Trophoblast cell (in vitro differentiated cells and primary cell): ENCODE measurements around the gene GAREM1.
"Not testable (repeated sequence)": the region's sequence is repeated elsewhere in the genome, so short reads cannot be mapped to it uniquely, and the experiment has no call there.

Source experiments
- DNase-seq, 2 donors: peaks; one replicate each; pipeline ENCODE4 v3.0.0-alpha.2; 2016
- H2AFZ ChIP-seq: 2 replicates; pipeline ENCODE4 v1.6.1; 2013; ENCODE audit warnings: low read length, moderate library complexity, mild to moderate bottlenecking; ENCODE audit not compliant: insufficient read depth, poor library complexity
- H2AK5ac ChIP-seq: 2 replicates; pipeline ENCODE4 v1.6.1; 2013; ENCODE audit warnings: mild to moderate bottlenecking, low read length
- H2BK120ac ChIP-seq: 2 replicates; pipeline ENCODE4 v1.6.1; 2013; ENCODE audit warnings: low read length, mild to moderate bottlenecking, moderate library complexity; ENCODE audit not compliant: insufficient read depth, poor library complexity
- H2BK12ac ChIP-seq: 2 replicates; pipeline ENCODE4 v1.6.1; 2013; ENCODE audit warnings: mild to moderate bottlenecking, low read length, moderate library complexity
- H2BK5ac ChIP-seq: 2 replicates; pipeline ENCODE4 v1.6.1; 2013; ENCODE audit warnings: low read length, low read depth, moderate library complexity, mild to moderate bottlenecking; ENCODE audit not compliant: poor library complexity
- H3K14ac ChIP-seq: 2 replicates; pipeline ENCODE4 v1.6.1; 2013; ENCODE audit warnings: mild to moderate bottlenecking, low read length
- H3K18ac ChIP-seq: 2 replicates; pipeline ENCODE4 v1.6.1; 2013; ENCODE audit warnings: mild to moderate bottlenecking, low read length
- H3K23ac ChIP-seq: 2 replicates; pipeline ENCODE4 v1.6.1; 2013; ENCODE audit warnings: low read length
- H3K27ac ChIP-seq: 2 replicates; pipeline ENCODE4 v1.5.1; 2013; ENCODE audit warnings: low read depth, mild to moderate bottlenecking, inconsistent platforms, low read length, moderate library complexity
- H3K27me3 ChIP-seq: 2 replicates; pipeline ENCODE4 v1.6.1; 2013; ENCODE audit warnings: inconsistent platforms, mild to moderate bottlenecking, low read length, moderate library complexity; ENCODE audit not compliant: insufficient read depth
- H3K36me3 ChIP-seq, 2 experiments: 1 replicate in 1 of 2; 2 replicates in 1 of 2; pipeline ENCODE4 v1.6.1; 2013; ENCODE audit warnings: low read length in 2 of 2, mild to moderate bottlenecking in 2 of 2, moderate library complexity in 1 of 2; ENCODE audit not compliant: insufficient read depth in 2 of 2, control insufficient read depth in 1 of 2
- H3K4ac ChIP-seq: 2 replicates; pipeline ENCODE4 v1.6.1; 2013; ENCODE audit warnings: low read depth, mild to moderate bottlenecking, low read length, moderate library complexity
- H3K4me1 ChIP-seq, 2 experiments: 1 replicate in 1 of 2; 2 replicates in 1 of 2; pipeline ENCODE4 v1.6.1; 2013; ENCODE audit warnings: low read length in 2 of 2, mild to moderate bottlenecking in 2 of 2, moderate library complexity in 1 of 2; ENCODE audit not compliant: insufficient read depth in 2 of 2, control insufficient read depth in 1 of 2
- H3K4me2 ChIP-seq: 2 replicates; pipeline ENCODE4 v1.6.1; 2013; ENCODE audit warnings: inconsistent platforms, mild to moderate bottlenecking, low read length, moderate library complexity
- H3K4me3 ChIP-seq: 2 replicates; pipeline ENCODE4 v1.5.1; 2013; ENCODE audit warnings: mild to moderate bottlenecking, low read depth, low read length, inconsistent platforms
- H3K79me1 ChIP-seq: one replicate; pipeline ENCODE4 v1.6.1; 2013; ENCODE audit warnings: low read length
- H3K79me2 ChIP-seq: 2 replicates; pipeline ENCODE4 v1.6.1; 2013; ENCODE audit warnings: low read length, mild to moderate bottlenecking; ENCODE audit not compliant: control insufficient read depth, insufficient read depth, poor library complexity
- H3K9ac ChIP-seq: 2 replicates; pipeline ENCODE4 v1.6.1; 2013; ENCODE audit warnings: mild to moderate bottlenecking, low read length
- H3K9me3 ChIP-seq: 2 replicates; pipeline ENCODE4 v1.6.1; 2013; ENCODE audit warnings: low read depth, mild to moderate bottlenecking, control low read depth, inconsistent platforms, low read length; ENCODE audit not compliant: insufficient read depth
- H4K12ac ChIP-seq: 2 replicates; pipeline ENCODE4 v1.6.1; 2013; ENCODE audit warnings: low read depth, mild to moderate bottlenecking, low read length, moderate library complexity
- H4K8ac ChIP-seq: 2 replicates; pipeline ENCODE4 v1.6.1; 2013; ENCODE audit warnings: low read depth, mild to moderate bottlenecking, low read length, moderate library complexity
- H4K91ac ChIP-seq: one replicate; pipeline ENCODE4 v1.6.1; 2013; ENCODE audit warnings: low read depth, mild to moderate bottlenecking, low read length, moderate library complexity
- WGBS: extraction: QIAGEN DNeasy Blood & Tissue Kit; methylation state at CpG from one replicate; pipeline ENCODE4 v1.1.7; 2013; ENCODE audit warnings: missing lambda C conversion rate; ENCODE audit not compliant: insufficient read length, insufficient coverage; ENCODE audit errors: extremely low coverage; 5-methylcytosine and 5-hydroxymethylcytosine counted together

The GAREM1 gene

GRCh38 chr18:32291623-32292022 is 179.1 kb downstream of the GAREM1 start:
- not testable (repeated sequence) for H3K36me3 ChIP-seq, H3K4me2 ChIP-seq

GRCh38 chr18:32290810-32291209 is 179.9 kb downstream of the GAREM1 start:
- no peak overlapping the region for H4K12ac ChIP-seq
- no peak overlapping the region for H3K27ac ChIP-seq
- no peak overlapping the region for H2AK5ac ChIP-seq

More at GRCh38 chr18:32291623-32292022, 179.1 kb downstream of the GAREM1 start:
- H4K91ac ChIP-seq, H3K4me1 ChIP-seq, H3K18ac ChIP-seq, H4K8ac ChIP-seq, H2AFZ ChIP-seq, H2BK120ac ChIP-seq, H3K4ac ChIP-seq, H3K27ac ChIP-seq, H3K27me3 ChIP-seq, H3K14ac ChIP-seq, H4K12ac ChIP-seq, H3K9ac ChIP-seq, H3K79me1 ChIP-seq, H2BK5ac ChIP-seq, H3K4me3 ChIP-seq, H2AK5ac ChIP-seq, H3K79me2 ChIP-seq, H2BK12ac ChIP-seq, H3K23ac ChIP-seq, DNase-seq, H3K9me3 ChIP-seq: not testable (repeated sequence)
- no CpG with 5 or more reads among the region's 3 CpGs for WGBS

GRCh38 chr18:32289483-32290075 is 181.1 kb downstream of the GAREM1 start:
- Histone ChIP-seq H2BK120ac (no peak overlapping the region), H3K79me1 (peaks cover 2% of the 10 kb centered on the region), H4K12ac (no peak overlapping the region), H3K36me3 (peaks cover 8 to 10% of the 10 kb centered on the region in 2 experiments), H3K27ac (no peak overlapping the region), H4K8ac (no peak overlapping the region), H2AFZ (no peak overlapping the region), H3K23ac (no peak overlapping the region), H3K4ac (no peak overlapping the region), H2BK5ac (no peak overlapping the region), H3K4me3 (no peak overlapping the region), H2AK5ac (no peak overlapping the region), H4K91ac (no peak overlapping the region), H3K4me2 (no peak overlapping the region), H3K9me3 (no peaks in the 10 kb centered on the region), H3K9ac (no peak overlapping the region), H3K18ac (no peak overlapping the region), H3K27me3 (no peaks in the 10 kb centered on the region), H2BK12ac (no peak overlapping the region), H3K79me2 (peaks cover 2% of the 10 kb centered on the region), H3K14ac (no peak overlapping the region), H3K4me1 (no peaks in the 10 kb centered on the region)
- peak; percentile 63 to 91 for DNase-seq
- WGBS = no CpG with 5 or more reads among the region's 1 CpG

More at GRCh38 chr18:32290810-32291209, 179.9 kb downstream of the GAREM1 start:
- H3K27me3 ChIP-seq = no peaks in the 10 kb centered on the region
- H2BK5ac ChIP-seq = no peak overlapping the region
- no peaks in the 10 kb centered on the region for H3K9me3 ChIP-seq
- H4K8ac ChIP-seq = no peak overlapping the region
- H3K79me1 ChIP-seq = no peaks in the 10 kb centered on the region
- no peaks in the 10 kb centered on the region for H3K4me1 ChIP-seq
- H2BK12ac ChIP-seq = no peak overlapping the region
- H3K4me3 ChIP-seq = no peak overlapping the region
- no peak overlapping the region for H3K9ac ChIP-seq
- H3K36me3 ChIP-seq = peaks cover 8 to 10% of the 10 kb centered on the region in 2 experiments
- H3K4ac ChIP-seq = no peak overlapping the region
- no peaks in the 10 kb centered on the region for H3K79me2 ChIP-seq
- no peak overlapping the region for H3K4me2 ChIP-seq
- H4K91ac ChIP-seq = no peak overlapping the region
- DNase-seq = no peak
- H3K23ac ChIP-seq = no peak overlapping the region
- no peak overlapping the region for H3K18ac ChIP-seq
- WGBS = no CpG with 5 or more reads among the region's 2 CpGs
- no peak overlapping the region for H2BK120ac ChIP-seq
- no peak overlapping the region for H2AFZ ChIP-seq
- no peak overlapping the region for H3K14ac ChIP-seq

- H3K23ac ChIP-seq = no peak overlapping the region
- no peak overlapping the region for H2AFZ ChIP-seq
- no peak overlapping the region for H2BK120ac ChIP-seq
- H3K4ac ChIP-seq = no peak overlapping the region
- H3K27ac ChIP-seq = no peak overlapping the region
- peaks cover 8 to 10% of the 10 kb centered on the region in 2 experiments for H3K36me3 ChIP-seq
- DNase-seq = no peak
- H3K14ac ChIP-seq = no peak overlapping the region
- no peak overlapping the region for H3K9ac ChIP-seq
- no CpG with 5 or more reads among the region's 9 CpGs for WGBS
- no peaks in the 10 kb centered on the region for H3K27me3 ChIP-seq
- H4K8ac ChIP-seq = no peak overlapping the region
- no peak overlapping the region for H2BK5ac ChIP-seq
- H3K18ac ChIP-seq = no peak overlapping the region
- no peak overlapping the region for H4K12ac ChIP-seq
- H3K79me1 ChIP-seq = peaks cover 2% of the 10 kb centered on the region
- no peak overlapping the region for H3K4me2 ChIP-seq
- H3K79me2 ChIP-seq = peaks cover 2% of the 10 kb centered on the region
- H4K91ac ChIP-seq = no peak overlapping the region
- no peak overlapping the region for H3K4me3 ChIP-seq
- no peak overlapping the region for H2BK12ac ChIP-seq
- H3K4me1 ChIP-seq = no peaks in the 10 kb centered on the region
- H3K9me3 ChIP-seq = no peaks in the 10 kb centered on the region
- no peak overlapping the region for H2AK5ac ChIP-seq
Observed at GRCh38 chr18:32287873-32288272, 182.8 kb downstream of the GAREM1 start.
